Measurements from ENCODE around the gene DHRS12.

DHRS12 gene

DNA sequence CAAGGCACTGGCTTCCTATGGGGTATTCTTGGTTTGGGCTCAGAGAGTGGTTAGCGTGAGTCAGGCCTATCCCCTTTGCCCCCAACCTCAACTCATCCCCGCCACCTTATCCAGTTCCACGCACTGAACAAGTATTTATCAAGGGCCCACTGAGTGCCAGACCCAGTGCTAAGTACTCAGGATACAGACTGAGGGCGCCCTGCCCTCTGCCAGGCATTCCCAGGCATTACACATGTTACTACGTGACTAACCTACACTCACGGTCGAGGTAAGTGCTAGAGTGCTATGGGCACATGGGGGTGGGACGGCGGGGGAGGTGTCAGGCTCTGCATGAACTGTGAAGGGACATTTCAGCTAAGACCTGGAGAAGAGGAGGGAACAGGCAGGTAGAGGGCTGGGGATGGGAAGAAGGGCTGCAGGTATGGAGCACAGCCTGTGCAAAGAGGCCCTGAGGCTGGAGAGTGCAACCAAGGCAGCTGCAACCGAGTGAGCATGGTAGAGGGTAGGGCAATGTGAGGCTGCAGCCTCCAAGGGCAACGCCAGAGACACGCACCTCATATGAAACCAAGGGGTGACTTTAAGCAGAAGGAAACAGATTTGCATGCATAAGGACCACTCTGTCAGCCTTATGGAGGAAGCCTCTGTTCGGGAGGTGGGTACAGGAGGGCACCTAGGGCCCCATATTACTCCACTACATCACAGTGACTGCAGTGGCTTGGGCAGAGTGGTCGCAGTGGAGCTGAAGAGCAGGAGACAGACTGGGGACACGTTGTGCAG, 22.5 kb downstream of the DHRS12 start:
- DNase-seq (ENCODE audit: low read depth): no peak

DNA sequence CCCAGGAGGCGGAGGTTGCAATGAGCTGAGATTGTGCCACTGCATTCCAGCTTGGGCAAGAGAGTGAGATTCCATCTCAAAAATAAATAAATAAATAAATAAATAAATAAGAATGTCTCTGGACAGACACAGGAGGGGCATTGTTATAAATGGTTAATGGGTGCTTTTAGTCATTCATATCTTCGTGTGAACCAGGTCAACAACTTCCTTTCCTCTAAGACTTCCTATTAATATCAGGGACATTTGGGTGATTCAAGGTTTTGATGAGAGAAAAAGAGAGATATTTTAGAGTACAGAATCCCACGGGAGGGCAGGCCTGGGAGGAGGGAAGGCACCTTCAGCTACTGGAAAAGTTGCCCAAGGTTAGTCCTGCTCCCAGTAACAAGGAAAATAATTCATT, 23.9 kb downstream of the DHRS12 start:
- no peak for DNase-seq (ENCODE audit: low read depth)

DNA sequence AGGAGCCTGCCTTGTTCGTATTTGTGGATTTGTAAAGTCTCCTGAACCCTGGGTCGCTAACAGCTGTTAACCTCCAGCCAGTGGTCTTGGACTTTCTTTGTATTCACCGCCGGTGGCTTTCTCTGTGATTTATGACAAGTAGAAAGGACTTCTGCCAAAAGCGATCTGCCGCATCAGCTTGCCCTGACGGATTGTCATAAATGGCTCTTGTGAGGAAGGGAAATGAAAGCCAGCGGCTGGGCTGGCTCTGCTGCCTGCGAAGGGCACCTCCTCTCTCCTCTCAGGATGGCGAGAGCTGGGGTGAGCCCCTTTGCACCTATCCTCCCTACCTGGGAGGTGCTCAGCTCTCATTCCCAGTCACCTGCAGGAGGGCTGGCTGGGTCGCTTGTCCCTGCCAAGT, 25.6 kb downstream of the DHRS12 start:
- DNase-seq (ENCODE audit: low read depth): no peak

DNA sequence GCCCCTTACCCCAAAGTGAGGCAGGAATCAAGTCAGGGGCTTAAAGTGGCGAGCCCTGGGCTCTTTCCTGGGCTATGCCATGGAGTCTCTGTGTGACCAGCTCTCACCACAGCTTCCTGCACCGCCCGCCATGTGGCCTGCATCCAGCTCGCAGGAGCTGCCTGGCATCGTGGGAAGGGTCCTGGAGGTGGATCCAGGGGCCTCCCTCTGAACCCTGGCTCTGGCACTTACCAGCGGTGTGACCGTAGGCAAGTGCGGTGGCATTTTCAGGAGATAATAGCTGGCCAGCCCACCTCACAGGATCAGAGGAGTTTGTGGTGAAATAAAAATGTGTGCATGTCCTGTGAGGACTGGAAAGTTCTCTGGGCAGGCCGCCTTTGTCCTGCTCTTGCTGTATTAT, 26.0 kb downstream of the DHRS12 start:
- no peak for DNase-seq (ENCODE audit: low read depth)

DNA sequence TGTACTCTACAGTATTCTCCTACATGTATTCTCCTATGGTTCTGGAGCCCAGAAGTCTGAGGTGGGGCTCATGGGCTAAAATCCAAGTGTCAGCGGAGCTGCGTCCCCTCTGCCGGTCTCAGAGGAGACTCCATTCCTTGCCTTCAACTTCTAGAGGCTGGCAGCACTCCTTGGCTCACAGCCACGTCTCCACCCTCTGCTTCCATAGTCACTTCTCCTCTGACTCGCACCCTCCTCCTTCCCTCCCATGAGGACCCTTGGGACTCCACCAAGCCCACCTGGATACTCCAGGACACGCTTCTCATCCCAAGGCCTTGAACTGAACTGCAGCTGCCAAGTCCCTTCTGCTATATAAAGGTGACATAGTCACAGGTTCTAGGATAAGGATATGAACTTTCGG, 27.8 kb downstream of the DHRS12 start:
- no peak for DNase-seq (ENCODE audit: low read depth)

DNA sequence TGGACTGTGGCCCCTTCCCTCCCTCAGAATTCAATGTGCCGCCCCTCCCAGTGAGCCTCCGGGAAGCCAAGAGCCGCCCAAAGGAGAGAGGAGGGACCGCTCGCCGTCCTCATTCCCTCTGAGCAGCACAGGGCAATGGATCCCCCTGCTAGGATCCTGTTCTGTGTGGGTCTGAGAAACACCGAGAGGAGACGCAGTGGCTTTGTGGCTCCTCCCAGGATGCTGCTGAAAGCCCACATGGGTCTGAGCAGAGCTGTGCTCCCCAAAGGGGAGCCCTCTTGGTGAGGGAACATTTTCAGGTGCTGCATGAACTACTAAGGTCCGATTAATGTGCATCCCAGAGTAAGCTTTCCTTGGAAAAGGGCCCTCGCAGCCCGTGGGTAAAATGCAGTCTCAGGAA, 30.4 kb downstream of the DHRS12 start:
- no peak for DNase-seq (ENCODE audit: low read depth)

DNA sequence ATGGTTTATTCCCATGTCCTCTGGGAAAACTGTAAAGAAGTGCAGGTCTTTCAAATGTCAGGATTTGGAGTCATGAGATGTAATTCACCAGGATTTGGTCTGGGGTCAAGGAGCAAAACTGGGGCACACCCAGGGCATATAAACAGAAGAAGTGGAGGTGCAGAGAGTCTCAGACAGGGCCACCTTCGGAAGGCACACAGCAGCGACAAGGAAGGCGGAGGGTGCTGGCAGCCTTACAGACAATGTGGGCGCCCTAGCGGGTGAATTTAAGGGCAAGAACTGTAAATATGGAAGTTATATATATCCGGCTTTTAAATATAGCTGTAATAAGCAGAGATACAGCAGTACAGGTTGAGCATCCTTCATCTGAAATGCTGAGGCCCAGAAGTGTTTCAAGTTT, 31.2 kb downstream of the DHRS12 start:
- DNase-seq (ENCODE audit: low read depth): no peak

DNA sequence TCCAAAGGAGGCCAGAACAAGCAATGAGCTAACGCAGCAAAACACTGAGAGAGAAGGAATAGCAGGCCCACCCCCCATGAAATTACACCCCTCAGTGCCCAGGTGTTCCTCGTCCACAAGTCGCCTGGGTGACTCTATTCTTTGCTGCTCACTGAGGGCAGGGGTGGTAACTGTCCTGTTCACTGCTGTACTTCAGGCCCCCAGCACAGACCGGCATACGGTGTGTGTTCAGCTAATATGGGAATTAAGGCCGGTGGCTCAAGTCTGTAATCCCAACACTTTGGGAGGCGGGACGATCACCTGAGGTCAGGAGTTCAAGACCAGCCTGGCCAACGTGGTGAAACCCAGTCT, 31.9 kb downstream of the DHRS12 start:
- no peak for DNase-seq (ENCODE audit: low read depth)

DNA sequence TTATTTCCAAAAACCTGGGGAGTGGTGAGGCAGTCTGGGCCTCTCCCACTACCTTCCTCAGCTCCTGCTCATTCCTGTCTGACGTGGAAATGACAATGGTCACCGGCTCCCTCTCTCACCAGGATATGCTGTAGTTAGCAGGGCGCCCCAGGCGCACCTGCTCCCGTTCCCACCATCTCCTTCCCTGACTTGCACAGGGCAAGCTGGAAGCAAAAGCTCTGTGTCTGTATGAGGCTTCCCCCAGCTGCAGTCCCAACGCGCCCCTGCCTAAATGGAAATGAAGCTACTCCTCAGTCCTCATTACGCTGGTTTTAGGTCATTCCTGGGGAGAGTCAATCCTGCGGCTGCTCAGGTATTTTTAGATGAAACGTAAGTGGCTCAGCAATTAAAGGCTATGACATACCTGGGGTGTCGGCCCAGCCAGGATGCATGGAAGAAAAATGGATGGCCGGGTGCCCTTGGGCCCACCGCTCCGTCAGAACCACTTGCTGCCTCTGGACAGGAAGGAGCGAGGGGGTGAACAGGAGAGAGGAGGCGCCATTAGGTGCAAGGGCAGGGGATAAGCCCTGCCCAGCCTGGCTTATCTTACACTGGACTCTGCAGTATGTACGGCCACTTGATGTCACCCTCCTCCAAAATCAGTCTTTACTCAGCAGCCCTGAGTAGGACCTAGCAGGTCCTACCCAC, 32.4 kb downstream of the DHRS12 start:
- DNase-seq (ENCODE audit: low read depth): no peak

DNA sequence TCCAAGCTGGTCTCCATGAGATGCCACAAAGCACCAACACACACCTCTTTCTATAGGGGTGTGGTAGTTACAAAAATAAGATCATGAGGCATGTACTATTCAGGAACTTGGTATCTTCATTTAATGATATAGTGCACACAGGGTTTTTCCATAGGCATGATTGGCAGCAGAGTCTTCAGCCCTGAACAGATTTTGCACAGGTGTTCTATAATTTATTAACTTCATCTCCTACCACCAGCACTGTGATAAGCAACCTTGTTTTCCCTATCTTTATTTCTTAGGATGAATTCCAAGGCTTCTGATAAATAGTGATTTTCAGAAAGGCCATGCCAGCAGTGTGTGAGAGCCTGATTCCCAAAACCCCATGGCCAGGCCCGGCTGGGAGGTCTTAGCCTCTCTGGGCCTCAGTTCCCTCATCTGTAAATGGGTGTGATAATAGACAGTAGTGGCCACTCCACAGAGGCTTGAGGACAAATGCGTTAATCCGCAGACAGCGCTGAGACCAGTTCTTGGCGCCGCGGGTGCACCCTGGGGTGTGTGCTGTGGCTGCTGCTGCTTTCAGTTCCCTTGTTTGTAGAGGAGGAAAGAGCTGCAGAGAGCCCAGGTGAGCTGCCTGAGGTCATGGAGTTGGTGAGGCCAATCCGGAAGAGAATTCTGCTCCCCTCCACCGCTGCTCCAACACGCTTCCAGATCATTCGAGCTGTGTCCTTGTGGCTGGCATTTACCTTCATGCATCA, 33.1 kb downstream of the DHRS12 start:
- no peak for DNase-seq (ENCODE audit: low read depth)

DNA sequence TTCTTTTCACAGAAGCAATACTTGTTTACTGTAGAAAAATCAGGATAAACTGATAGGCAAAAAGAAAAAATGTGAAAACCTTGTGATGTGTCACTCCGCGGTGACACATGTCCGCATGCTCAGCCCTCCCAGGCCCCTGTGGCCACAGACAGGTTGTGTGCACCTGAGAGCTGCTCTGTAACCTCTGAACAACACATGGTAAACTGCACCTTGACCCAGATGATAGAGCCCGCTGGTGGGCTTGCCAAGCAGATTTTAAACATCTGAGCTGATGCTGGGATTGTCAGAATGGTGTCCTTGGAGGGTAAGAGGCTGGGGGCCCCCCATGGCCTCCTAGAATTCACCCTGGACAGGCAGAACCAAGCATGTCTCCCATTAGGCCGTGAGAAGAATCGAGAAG, 33.8 kb downstream of the DHRS12 start:
- no peak for DNase-seq (ENCODE audit: low read depth)

DNA sequence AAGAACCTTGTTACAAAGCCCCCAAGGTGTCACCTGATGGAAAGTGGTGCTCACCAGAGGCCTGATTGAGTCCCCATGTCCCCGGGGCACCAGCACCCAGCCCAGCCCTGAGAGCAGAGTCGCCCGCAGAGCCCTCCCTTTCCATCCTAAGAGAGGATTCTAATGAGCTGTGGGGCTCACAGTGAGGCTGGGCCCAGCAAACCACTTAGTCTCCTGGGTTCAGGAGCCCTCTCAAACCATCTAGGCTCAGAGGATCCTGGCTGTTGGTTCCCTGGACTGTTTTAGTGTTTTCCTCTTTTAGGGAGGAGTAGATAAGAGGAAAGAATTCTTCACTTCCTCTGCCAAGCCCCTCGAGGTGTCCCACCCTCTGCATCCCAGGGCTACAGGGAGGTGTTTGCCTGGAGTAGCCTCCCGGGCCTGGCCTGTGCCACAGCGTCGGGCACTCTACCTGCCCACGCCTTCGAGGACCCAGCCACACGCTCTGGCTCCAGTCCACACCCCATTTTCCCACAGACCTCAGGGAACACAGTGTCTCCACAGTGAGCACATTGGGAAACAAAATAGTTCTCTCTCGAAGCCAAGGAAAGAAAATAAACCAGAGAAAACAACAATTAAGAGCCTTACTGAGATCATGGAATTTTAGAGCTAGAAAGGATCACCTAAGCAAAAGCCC, 34.4 kb downstream of the DHRS12 start:
- DNase-seq (ENCODE audit: low read depth): no peak

DNA sequence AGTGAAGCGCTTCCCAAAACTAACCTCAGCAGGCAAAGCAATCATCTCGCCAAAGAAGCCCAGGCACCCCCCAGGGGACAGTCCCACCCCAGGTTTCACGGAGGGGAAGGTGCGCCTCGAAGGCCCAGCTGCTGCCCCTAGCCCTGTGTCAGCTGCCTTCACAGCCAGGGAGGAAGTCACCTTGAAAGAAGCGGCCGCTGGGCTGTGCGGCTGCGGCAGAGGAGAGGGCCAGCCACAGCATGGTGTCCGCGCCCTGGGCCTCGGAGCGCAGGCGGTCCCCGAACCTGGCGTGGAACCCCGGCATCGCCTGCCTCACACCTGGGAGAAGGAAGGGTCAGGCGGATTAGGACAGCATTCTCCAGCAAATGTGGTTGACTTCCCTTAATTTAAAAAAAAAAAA, 35.0 kb downstream of the DHRS12 start:
- no peak for DNase-seq (ENCODE audit: low read depth)

DNA sequence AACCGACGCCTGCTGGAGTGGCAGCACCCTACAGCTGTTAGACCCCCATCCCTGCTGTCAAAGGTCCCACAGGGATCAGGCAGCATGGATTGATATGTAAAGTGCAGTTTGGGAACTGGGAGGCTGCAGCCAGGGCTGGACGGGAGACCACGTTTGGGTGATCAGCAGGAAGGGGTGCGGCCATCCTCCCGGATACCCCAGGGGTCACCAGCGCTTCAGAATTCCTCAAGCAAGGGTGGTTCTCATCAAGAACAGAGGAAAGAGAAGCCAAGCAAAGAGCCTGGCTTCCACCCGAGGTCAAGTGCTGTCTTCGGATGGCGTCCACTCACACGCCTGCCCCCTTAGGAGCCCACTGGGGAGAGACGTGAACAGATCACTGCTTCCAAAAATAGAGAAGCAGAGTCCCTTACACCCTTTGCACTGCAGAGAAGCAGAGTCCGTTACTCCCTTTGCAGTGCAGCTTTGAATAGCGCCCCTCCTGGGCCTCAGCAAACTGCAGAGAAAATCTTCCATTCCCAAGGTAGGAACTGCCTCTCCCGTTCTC, 35.5 kb downstream of the DHRS12 start:
- DNase-seq (ENCODE audit: low read depth): no peak

DNA sequence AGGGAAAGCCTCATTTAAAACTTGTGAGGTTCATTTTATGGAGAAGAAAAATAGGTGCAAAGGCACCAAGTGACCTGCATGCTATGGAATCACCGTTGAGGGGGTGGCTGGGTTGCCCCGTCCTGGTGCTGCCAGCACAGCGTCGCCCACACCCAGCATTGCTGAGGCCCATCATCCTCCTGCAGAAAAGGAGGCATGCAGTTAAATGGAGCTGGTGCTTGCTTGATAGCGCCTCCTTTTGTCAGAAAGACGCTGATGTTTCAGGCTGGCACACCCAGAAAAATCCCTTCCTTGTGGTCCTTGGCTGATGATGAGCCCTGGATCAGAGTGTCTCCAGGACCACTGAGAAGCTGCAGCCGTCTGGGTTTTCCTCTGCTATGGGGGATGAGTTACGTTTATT, 36.9 kb downstream of the DHRS12 start:
- DNase-seq (ENCODE audit: low read depth): no peak

DNA sequence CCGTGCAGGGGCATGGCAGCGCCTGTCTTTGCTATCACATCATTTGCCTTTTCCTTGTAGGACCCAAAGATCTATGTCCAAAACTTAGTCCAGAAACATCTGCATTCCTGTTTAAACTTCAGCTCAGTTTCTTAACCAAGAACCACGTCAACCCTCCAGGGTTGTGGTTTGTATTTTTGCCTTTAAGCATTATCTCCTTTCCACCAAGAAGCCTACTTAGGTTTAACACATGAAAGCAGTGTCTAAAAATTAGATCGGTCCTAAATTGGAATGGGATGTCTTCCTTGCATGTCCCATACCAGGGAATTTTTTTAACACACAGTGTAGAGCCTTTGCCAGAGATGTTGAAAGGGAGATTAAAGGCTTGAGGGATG, 38.8 kb downstream of the DHRS12 start:
- DNase-seq (ENCODE audit: low read depth): no peak

DNA sequence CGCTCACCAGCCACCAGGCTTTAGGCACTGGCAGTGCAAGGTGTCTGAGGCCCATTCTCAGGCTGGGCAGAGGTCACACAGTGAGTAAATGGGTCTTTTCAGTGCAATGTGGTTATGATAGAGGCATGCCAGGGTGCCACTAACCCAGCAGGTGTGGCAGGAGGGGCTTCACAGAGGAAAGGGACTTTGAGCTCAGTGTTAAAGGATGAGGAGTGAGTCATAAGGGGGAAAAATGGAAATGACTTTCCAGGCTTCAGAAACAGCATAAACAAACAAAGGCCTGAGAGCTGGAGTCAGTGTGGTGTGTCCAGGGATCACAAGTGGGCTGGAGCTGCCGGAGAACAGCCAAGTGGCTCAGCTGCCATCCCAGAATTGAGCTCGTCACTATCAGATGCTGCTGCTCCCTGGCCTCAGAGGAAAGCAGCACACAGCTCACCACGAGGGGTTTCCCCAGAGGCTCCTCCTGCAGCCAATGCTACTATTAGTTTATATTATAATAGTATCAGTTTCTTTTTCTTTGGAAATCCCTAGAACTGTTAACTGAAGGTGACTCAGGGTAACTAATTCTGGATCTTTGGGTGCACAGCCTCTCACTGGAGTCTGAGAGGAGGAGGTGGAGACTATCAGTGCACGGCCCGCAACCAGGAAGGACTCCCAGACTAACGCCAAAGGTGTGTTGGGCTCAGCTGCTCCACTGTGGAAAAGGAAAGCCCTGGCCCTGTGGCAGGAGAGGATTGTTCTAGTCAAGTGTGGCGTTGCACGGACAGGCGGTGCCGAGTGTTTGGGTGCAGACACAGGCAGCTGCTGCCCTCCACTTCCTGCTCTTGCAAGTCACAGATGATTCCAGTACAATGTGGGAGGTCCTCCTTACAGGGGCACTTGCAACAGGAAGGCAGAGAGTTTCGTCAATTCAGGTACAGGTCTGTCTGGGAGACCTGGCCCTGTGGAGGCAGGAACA, 39.5 kb downstream of the DHRS12 start:
- DNase-seq (ENCODE audit: low read depth): peak; percentile 55

DNA sequence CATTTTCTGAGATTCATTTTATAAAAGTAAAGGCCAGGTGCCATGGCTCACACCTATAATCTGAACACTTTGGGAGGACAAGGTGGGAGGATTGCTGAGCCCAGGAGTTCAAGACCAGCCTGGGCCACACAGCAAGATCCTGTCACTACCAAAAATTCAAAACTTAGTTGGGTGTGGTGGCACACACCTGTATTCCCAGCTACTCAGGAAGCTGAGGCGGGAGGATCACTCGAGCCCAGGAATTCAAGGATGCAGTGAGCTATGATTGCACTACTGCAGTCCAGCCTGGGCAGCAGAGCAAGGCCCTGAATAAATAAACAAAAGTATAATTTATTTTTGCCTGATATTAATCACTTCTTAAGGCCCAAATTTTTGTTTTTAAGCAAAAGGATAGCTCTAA, 40.5 kb downstream of the DHRS12 start:
- DNase-seq (ENCODE audit: low read depth): no peak

DNA sequence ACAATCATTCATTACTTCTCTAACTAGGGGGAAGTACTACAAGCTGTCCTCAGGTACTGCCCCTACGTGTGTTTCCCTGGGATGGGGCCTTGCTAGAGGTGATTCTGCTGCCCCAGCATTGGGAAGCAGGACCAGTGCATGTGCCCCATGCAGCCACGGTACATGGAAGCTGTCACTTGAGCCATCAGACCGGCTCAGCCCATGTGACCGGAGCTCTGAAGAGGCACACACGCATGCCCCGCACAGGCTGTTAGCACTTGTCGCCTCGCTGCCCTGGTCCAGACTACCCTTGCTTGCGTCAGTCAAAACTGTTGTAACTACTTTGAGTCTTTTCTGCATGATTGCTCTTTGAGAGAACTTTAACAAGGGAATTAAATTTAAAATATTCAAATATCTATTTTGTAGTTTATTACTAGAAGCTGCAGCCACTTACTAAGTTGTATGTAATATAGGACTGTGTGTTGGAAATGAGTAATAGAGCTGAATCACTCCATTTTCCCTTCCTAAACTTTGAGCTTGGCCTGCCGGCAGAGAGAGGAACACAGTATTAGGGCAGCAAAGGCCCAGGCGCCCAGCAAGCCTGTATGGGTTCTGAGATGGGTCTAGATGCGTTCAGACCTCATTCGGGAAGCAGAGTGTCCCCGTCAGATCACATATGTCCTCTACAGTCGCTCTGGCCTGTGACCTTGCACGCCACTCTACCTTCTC, 42.2 kb downstream of the DHRS12 start:
- DNase-seq (ENCODE audit: low read depth): no peak

DNA sequence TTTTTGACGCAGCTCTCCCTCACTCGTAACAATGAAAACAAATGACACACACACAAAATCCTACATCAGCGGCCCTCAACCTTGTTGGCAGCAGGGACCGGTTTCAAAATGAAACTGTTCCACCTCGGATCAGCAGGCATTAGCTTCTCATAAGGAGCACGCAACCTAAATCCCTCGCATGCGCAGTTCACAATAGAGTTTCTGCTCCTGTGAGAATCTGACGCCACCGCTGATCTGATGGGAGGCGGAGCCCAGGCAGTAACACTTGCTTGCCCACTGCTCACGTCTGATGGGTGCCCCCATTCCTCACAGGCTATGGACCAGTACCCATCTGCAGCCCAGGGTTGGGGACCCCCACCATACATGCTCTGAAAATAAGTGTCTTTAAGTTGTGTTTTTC, 43.4 kb downstream of the DHRS12 start:
- DNase-seq (ENCODE audit: low read depth): no peak

DNA sequence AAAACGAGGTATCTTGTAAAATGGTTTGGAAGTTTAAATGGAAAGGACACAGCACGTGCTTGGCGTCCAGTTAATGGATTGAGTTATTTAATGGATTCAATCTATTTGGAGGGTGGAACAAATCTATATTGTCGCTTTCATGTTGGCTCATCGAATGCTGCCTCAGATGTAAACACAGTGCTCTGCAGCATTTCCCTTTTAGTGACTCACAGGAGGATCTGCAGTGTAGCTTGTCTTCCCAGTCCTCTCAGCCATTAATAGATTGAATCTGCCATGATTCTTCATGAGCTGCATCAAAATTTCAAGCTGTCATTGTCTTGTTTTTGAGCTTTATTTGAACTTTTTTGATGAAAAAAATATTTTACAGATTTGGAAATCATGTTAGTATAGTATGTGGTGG, 44.7 kb downstream of the DHRS12 start:
- no peak for DNase-seq (ENCODE audit: low read depth)

All from stimulated activated CD8-positive, alpha-beta memory T cell treated with anti-CD3 and anti-CD28 coated beads, Interleukin-4, amount 100 ng/mL, for 24 hours (primary cell).